Sigmoid colon (tissue), 7 donors: Measurements from ENCODE around the gene SETMAR. TPM values are rescaled to one million over a fixed set of nuclear protein-coding genes. Genes with fewer than 3 reads are reported as not detected.

Experiments used
- DNase-seq: peaks from one replicate; pipeline ENCODE4 v3.0.0-alpha.2; 2019
- H3K27ac ChIP-seq, 4 donors: fragments of 200-600 bp; sonication (generic); one replicate each; pipeline ENCODE4 v1.5.1; 2016 to 2019; ENCODE audit warnings: mild to moderate bottlenecking in 1 of 4
- H3K27me3 ChIP-seq, 3 donors: fragments of 200-600 bp; sonication (generic); one replicate each; pipeline ENCODE4 v1.5.1; 2019; ENCODE audit warnings: mild to moderate bottlenecking in 1 of 3
- H3K36me3 ChIP-seq, 4 donors: fragments of 200-600 bp; sonication (generic); one replicate each; pipeline ENCODE4 v1.5.1; 2016 to 2019
- H3K4me1 ChIP-seq, 4 donors: fragments of 200-600 bp; sonication (generic); one replicate each; pipeline ENCODE4 v1.5.1; 2017 to 2019
- H3K4me3 ChIP-seq, 4 donors: fragments of 200-600 bp; sonication (generic); one replicate each; pipeline ENCODE4 v1.5.1; 2017 to 2019; ENCODE audit warnings: mild to moderate bottlenecking in 2 of 4, moderate library complexity in 1 of 4
- H3K9me3 ChIP-seq, 4 donors: fragments of 200-600 bp in 3 of 4; sonication (generic) in 3 of 4; one replicate each; pipeline versions ENCODE4 v1.5.1 to v1.6.1; 2013 to 2019
- CTCF ChIP-seq, 4 experiments: fragments of 450-650 bp in 3 of 4; fragments of 200-600 bp in 1 of 4; IDR thresholded peaks; one replicate each; pipeline ENCODE4 v1.5.1; 2016 to 2019; ENCODE audit warnings: antibody characterized with exemption in 4 of 4, mild to moderate bottlenecking in 3 of 4, moderate library complexity in 2 of 4
- EP300 ChIP-seq, 4 donors: sonication (generic); formaldehyde crosslinking; IDR thresholded peaks; one replicate each; pipeline ENCODE4 v1.6.1; 2017; ENCODE audit warnings: antibody characterized with exemption in 4 of 4
- POLR2A ChIP-seq, 2 donors: fragments of 450-650 bp; IDR thresholded peaks; one replicate each; pipeline ENCODE4 v1.6.1; 2016; ENCODE audit warnings: antibody characterized with exemption in 2 of 2, mild to moderate bottlenecking in 2 of 2, moderate library complexity in 2 of 2
- POLR2AphosphoS5 ChIP-seq, 4 donors: sonication (generic); formaldehyde crosslinking; IDR thresholded peaks; one replicate each; pipeline ENCODE4 v1.6.1; 2017; ENCODE audit warnings: antibody characterized with exemption in 4 of 4
- WGBS, 2 donors: extraction: QIAGEN DNeasy Blood & Tissue Kit; methylation state at CpG; one replicate each; pipeline ENCODE4 v1.1.7; 2013; 5-methylcytosine and 5-hydroxymethylcytosine counted together
- intact Hi-C: fragments of 100-400 bp; cut with DNase I; formaldehyde crosslinking; loops from one replicate; pipeline ENCODE4 v1.15.1; 2023
- polyA plus RNA-seq, 3 donors: library from polyadenylated mRNA; stranded (reverse); fragments of 200-250 nt; gene quantifications; one replicate each; pipeline ENCODE4 v1.2.3, GENCODE V29; 2013
- total RNA-seq, 4 donors: library from RNA; depleted of rRNA; stranded (reverse); fragments of >200 nt; gene quantifications; one replicate each; pipeline ENCODE4 v1.1.0, GENCODE V29; 2016
- donor health status: healthy with polysubstance abuse.
- donor health status: Bipolar disorder and iron deficiency.
- donor health status: healthy.

Gene SETMAR
- total and polyA plus RNA-seq, 7 donors: 8.8 to 36.4 (median 15.3) TPM

GRCh38 chr3:4334548-4334947, 31.4 kb downstream of the SETMAR start:
- Histone ChIP-seq H3K27me3 (no peaks in the 10 kb centered on the region), H3K9me3 (no peaks in the 10 kb centered on the region), H3K36me3 (no peaks in the 10 kb centered on the region), H3K4me3 (no peak overlapping the region), H3K4me1 (no peaks in the 10 kb centered on the region), H3K27ac (no peak overlapping the region)
- intact Hi-C loops: no loop called here
- TF ChIP-seq POLR2A (IDR thresholded peaks at IDR 0.05) (no peak), CTCF (IDR thresholded peaks at IDR 0.05) (no peak), EP300 (IDR thresholded peaks at IDR 0.05) (no peak), POLR2AphosphoS5 (IDR thresholded peaks at IDR 0.05) (no peak)
- no peak for DNase-seq
- WGBS, 2 donors: 51 to 58% methylated on average over 1 of the region's 1 CpG

GRCh38 chr3:4335840-4336562, 32.8 kb downstream of the SETMAR start:
- intact Hi-C loops: no loop called here
- no peak for DNase-seq
- Histone ChIP-seq H3K4me1 (no peaks in the 10 kb centered on the region), H3K9me3 (no peaks in the 10 kb centered on the region), H3K27ac (no peak overlapping the region), H3K27me3 (no peaks in the 10 kb centered on the region), H3K4me3 (no peak overlapping the region), H3K36me3 (no peaks in the 10 kb centered on the region)
- no peak for TF ChIP-seq CTCF (IDR thresholded peaks at IDR 0.05)
- TF ChIP-seq EP300 (IDR thresholded peaks at IDR 0.05): no peak
- TF ChIP-seq POLR2A (IDR thresholded peaks at IDR 0.05): no peak
- WGBS, 2 donors: 68 to 83% methylated on average over 5 of the region's 5 CpGs

- no peak for TF ChIP-seq POLR2AphosphoS5 (IDR thresholded peaks at IDR 0.05)
- TF ChIP-seq POLR2A (IDR thresholded peaks at IDR 0.05): no peak
- TF ChIP-seq CTCF (IDR thresholded peaks at IDR 0.05): no peak
- no peak for TF ChIP-seq EP300 (IDR thresholded peaks at IDR 0.05)
- Histone ChIP-seq H3K4me3 (no peak overlapping the region), H3K27ac (no peak overlapping the region), H3K36me3 (no peaks in the 10 kb centered on the region), H3K27me3 (no peaks in the 10 kb centered on the region), H3K9me3 (no peaks in the 10 kb centered on the region), H3K4me1 (no peaks in the 10 kb centered on the region)
- intact Hi-C loops: no loop called here
- no peak for DNase-seq
- 76% methylated on average over 3 of the region's 3 CpGs for WGBS, 2 donors
Measured at GRCh38 chr3:4336850-4337546, 33.8 kb downstream of the SETMAR start.

GRCh38 chr3:4338751-4339150, 35.6 kb downstream of the SETMAR start:
- H3K9me3 ChIP-seq: no peaks in the 10 kb centered on the region
- no peaks in the 10 kb centered on the region for H3K36me3 ChIP-seq
- H3K27ac ChIP-seq: no peak overlapping the region
- H3K4me3 ChIP-seq: no peak overlapping the region
- TF ChIP-seq POLR2AphosphoS5 (IDR thresholded peaks at IDR 0.05) (no peak), EP300 (IDR thresholded peaks at IDR 0.05) (no peak), POLR2A (IDR thresholded peaks at IDR 0.05) (no peak), CTCF (IDR thresholded peaks at IDR 0.05) (no peak)
- no peaks in the 10 kb centered on the region for H3K27me3 ChIP-seq
- H3K4me1 ChIP-seq: no peaks in the 10 kb centered on the region
- 94 to 96% methylated on average over 5 of the region's 5 CpGs for whole genome bisulfite sequencing, 2 donors
- DNase-seq: no peak
- intact Hi-C loops: no loop called here
